ENCODE data around the gene PCSK4.

Gene PCSK4

DNA sequence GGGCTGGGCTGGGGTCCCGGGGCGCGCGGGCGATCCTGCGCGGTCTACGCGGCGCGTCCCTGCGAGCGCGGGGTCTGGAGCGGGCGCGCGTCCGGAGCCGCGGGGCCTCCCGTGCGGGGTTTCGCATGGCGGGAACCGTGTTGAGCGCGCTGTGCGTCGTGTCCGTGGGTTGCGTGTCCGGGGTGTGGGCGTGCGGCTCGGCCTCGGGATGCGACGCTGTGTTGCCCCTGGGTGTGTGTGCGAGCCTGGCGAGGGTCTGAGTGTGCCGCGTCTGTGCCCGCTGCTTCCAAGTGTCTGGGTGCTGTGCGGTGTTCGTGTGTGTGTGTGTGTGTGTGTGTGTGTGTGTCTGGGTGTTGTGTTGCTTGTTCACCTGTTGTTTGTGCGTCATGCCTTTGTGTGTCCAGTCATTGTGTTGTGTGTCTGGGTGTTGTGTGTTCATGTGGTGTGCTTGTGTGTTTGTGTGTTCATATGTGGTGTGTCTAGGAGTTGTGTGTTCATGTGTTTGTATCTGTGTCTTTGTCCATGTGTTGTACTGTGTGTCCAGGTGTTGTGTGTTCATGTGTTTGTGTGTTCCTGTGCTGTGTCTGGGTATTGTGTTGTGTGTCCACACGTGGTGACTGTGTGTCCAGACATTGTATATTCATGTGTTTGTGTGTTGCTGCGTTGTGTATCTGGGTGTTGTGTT, 34.3 kb upstream of the PCSK4 start (continued):
- TF ChIP-seq, protein P1, sequence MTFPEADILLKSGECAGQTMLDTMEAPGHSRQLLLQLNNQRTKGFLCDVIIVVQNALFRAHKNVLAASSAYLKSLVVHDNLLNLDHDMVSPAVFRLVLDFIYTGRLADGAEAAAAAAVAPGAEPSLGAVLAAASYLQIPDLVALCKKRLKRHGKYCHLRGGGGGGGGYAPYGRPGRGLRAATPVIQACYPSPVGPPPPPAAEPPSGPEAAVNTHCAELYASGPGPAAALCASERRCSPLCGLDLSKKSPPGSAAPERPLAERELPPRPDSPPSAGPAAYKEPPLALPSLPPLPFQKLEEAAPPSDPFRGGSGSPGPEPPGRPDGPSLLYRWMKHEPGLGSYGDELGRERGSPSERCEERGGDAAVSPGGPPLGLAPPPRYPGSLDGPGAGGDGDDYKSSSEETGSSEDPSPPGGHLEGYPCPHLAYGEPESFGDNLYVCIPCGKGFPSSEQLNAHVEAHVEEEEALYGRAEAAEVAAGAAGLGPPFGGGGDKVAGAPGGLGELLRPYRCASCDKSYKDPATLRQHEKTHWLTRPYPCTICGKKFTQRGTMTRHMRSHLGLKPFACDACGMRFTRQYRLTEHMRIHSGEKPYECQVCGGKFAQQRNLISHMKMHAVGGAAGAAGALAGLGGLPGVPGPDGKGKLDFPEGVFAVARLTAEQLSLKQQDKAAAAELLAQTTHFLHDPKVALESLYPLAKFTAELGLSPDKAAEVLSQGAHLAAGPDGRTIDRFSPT (tag by site-specific recombination; IDR thresholded peaks at IDR 0.05): 0 out of 2 replicates have a peak, but pooled peaks have one; percentile 23
- TF ChIP-seq ZFHX2 (tag by site-specific recombination; conservative IDR thresholded peaks at IDR 0.05) (peak; percentile 66), SCRT1 (tag by site-specific recombination; IDR thresholded peaks at IDR 0.05; ENCODE audit: borderline replicate concordance) (peak; percentile 97), ZNF791 (tag by site-specific recombination; IDR thresholded peaks at IDR 0.05) (peak; percentile 25; the same call in 1 of the 2 replicates)
- TF ChIP-seq, protein P2, sequence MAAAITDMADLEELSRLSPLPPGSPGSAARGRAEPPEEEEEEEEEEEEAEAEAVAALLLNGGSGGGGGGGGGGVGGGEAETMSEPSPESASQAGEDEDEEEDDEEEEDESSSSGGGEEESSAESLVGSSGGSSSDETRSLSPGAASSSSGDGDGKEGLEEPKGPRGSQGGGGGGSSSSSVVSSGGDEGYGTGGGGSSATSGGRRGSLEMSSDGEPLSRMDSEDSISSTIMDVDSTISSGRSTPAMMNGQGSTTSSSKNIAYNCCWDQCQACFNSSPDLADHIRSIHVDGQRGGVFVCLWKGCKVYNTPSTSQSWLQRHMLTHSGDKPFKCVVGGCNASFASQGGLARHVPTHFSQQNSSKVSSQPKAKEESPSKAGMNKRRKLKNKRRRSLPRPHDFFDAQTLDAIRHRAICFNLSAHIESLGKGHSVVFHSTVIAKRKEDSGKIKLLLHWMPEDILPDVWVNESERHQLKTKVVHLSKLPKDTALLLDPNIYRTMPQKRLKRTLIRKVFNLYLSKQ (tag by site-specific recombination; IDR thresholded peaks at IDR 0.05; ENCODE audit: borderline replicate concordance): peak; percentile 18; the same call in 1 of the 2 replicates
- TF ChIP-seq, protein P3, sequence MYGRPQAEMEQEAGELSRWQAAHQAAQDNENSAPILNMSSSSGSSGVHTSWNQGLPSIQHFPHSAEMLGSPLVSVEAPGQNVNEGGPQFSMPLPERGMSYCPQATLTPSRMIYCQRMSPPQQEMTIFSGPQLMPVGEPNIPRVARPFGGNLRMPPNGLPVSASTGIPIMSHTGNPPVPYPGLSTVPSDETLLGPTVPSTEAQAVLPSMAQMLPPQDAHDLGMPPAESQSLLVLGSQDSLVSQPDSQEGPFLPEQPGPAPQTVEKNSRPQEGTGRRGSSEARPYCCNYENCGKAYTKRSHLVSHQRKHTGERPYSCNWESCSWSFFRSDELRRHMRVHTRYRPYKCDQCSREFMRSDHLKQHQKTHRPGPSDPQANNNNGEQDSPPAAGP (tag by site-specific recombination; IDR thresholded peaks at IDR 0.05): peak; percentile 40; the same call in 1 of the 2 replicates

DNA sequence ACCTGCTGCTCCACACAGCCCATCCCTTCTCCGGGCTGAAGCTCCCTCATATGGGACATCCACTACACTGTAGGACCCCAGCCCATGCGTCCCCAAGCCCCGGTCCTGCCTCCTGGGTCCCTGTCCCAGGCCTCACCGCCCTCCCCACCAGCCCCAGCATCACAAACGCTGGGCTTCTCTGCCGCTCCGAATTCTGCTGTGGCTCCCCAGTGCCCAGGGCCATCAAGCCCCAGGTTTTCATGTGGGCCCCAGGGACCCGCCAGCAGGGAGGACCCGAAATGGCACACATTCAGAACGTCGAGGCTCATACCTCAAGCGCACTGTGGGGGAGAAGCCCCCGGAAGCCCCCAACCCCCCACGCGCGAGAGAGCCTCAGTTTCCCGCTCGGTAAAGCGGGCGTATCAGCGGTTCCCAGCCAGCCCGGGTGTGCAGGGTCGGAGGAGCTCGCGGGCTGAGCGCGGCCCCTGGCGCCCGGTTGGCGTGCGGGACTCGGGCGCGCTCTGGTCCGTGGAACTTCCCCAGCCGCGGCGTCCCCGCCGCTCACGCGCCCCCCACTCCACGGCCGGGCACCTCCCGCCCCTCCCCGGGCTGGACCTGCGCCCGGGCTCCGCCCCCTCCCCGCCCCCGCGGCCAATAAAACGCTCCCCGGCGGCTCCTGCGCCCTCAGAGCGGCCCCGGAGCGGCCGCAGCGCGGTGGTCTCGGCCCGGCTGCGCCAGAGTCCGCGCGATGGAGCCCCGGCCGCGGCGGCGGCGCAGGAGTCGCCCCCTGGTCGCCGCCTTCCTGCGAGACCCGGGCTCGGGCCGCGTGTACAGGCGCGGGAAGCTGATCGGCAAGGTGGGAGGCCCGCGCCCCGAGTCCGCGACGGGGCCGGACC, 33.5 kb upstream of the PCSK4 start, which contains the start of gene PLK5:
PLK5 (plus strand) TSS at position 666 of the 875 bp plus-strand sequence. CDS start 2,920 bp downstream, outside the sequence.
- Histone ChIP-seq H3K27ac (ENCODE audit: extremely low read depth, low read depth, low read length) (no peak within 1 kb of the TSS), H3K9me3 (ENCODE audit: control insufficient read depth, insufficient read depth, low read depth, low read length) (no peaks in the 10 kb centered on the region), H3K36me3 (ENCODE audit: control insufficient read depth in 2 of 2, insufficient read depth in 1 of 2, low read length in 2 of 2) (no peaks in the 10 kb centered on the region), H3K4me3 (ENCODE audit: low read depth, low read length) (no peak within 1 kb of the TSS), H3K4me1 (ENCODE audit: control insufficient read depth, insufficient read depth, low read length) (no peaks in the 10 kb centered on the region)
- TF ChIP-seq, protein P4, sequence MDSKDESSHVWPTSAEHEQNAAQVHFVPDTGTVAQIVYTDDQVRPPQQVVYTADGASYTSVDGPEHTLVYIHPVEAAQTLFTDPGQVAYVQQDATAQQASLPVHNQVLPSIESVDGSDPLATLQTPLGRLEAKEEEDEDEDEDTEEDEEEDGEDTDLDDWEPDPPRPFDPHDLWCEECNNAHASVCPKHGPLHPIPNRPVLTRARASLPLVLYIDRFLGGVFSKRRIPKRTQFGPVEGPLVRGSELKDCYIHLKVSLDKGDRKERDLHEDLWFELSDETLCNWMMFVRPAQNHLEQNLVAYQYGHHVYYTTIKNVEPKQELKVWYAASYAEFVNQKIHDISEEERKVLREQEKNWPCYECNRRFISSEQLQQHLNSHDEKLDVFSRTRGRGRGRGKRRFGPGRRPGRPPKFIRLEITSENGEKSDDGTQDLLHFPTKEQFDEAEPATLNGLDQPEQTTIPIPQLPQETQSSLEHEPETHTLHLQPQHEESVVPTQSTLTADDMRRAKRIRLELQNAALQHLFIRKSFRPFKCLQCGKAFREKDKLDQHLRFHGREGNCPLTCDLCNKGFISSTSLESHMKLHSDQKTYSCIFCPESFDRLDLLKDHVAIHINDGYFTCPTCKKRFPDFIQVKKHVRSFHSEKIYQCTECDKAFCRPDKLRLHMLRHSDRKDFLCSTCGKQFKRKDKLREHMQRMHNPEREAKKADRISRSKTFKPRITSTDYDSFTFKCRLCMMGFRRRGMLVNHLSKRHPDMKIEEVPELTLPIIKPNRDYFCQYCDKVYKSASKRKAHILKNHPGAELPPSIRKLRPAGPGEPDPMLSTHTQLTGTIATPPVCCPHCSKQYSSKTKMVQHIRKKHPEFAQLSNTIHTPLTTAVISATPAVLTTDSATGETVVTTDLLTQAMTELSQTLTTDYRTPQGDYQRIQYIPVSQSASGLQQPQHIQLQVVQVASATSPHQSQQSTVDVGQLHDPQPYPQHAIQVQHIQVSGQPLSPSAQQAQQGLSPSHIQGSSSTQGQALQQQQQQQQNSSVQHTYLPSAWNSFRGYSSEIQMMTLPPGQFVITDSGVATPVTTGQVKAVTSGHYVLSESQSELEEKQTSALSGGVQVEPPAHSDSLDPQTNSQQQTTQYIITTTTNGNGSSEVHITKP (tag by site-specific recombination; IDR thresholded peaks at IDR 0.05): no peak
- TF ChIP-seq, protein P5, sequence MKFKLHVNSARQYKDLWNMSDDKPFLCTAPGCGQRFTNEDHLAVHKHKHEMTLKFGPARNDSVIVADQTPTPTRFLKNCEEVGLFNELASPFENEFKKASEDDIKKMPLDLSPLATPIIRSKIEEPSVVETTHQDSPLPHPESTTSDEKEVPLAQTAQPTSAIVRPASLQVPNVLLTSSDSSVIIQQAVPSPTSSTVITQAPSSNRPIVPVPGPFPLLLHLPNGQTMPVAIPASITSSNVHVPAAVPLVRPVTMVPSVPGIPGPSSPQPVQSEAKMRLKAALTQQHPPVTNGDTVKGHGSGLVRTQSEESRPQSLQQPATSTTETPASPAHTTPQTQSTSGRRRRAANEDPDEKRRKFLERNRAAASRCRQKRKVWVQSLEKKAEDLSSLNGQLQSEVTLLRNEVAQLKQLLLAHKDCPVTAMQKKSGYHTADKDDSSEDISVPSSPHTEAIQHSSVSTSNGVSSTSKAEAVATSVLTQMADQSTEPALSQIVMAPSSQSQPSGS (tag by site-specific recombination; IDR thresholded peaks at IDR 0.05; ENCODE audit: low read depth): no peak
- TF ChIP-seq, protein P6, sequence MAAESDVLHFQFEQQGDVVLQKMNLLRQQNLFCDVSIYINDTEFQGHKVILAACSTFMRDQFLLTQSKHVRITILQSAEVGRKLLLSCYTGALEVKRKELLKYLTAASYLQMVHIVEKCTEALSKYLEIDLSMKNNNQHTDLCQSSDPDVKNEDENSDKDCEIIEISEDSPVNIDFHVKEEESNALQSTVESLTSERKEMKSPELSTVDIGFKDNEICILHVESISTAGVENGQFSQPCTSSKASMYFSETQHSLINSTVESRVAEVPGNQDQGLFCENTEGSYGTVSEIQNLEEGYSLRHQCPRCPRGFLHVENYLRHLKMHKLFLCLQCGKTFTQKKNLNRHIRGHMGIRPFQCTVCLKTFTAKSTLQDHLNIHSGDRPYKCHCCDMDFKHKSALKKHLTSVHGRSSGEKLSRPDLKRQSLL (tag by site-specific recombination; IDR thresholded peaks at IDR 0.05): peak; percentile 71; the same call in 1 of the 2 replicates
- TF ChIP-seq ZNF16 (tag by site-specific recombination; IDR thresholded peaks at IDR 0.05; ENCODE audit: low read depth): peak; percentile 93
- TF ChIP-seq, protein P7, sequence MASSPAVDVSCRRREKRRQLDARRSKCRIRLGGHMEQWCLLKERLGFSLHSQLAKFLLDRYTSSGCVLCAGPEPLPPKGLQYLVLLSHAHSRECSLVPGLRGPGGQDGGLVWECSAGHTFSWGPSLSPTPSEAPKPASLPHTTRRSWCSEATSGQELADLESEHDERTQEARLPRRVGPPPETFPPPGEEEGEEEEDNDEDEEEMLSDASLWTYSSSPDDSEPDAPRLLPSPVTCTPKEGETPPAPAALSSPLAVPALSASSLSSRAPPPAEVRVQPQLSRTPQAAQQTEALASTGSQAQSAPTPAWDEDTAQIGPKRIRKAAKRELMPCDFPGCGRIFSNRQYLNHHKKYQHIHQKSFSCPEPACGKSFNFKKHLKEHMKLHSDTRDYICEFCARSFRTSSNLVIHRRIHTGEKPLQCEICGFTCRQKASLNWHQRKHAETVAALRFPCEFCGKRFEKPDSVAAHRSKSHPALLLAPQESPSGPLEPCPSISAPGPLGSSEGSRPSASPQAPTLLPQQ (tag by site-specific recombination; IDR thresholded peaks at IDR 0.05): peak; percentile 24; the same call in 1 of the 2 replicates
- ChIA-PET POLR2A (interaction anchor here (1.0 kb wide), 1 partner anchor 77 kb away, joined by 7 read pairs; no protein-coding TSS in a partner anchor), CTCF (no interaction called here)

All from HEK293 (cell line).